Sigmoid colon (tissue), 7 donors: ENCODE data around the gene SELENOM. TPM values are rescaled to one million over a fixed set of nuclear protein-coding genes. Genes with fewer than 3 reads are reported as not detected.

ENCODE experiments used
- DNase-seq: peaks from one replicate; pipeline ENCODE4 v3.0.0-alpha.2; 2019
- H3K27ac ChIP-seq, 4 donors: fragments of 200-600 bp; sonication (generic); one replicate each; pipeline ENCODE4 v1.5.1; 2016 to 2019; ENCODE audit warnings: mild to moderate bottlenecking in 1 of 4
- H3K27me3 ChIP-seq, 3 donors: fragments of 200-600 bp; sonication (generic); one replicate each; pipeline ENCODE4 v1.5.1; 2019; ENCODE audit warnings: mild to moderate bottlenecking in 1 of 3
- H3K36me3 ChIP-seq, 4 donors: fragments of 200-600 bp; sonication (generic); one replicate each; pipeline ENCODE4 v1.5.1; 2016 to 2019
- H3K4me1 ChIP-seq, 4 donors: fragments of 200-600 bp; sonication (generic); one replicate each; pipeline ENCODE4 v1.5.1; 2017 to 2019
- H3K4me3 ChIP-seq, 4 donors: fragments of 200-600 bp; sonication (generic); one replicate each; pipeline ENCODE4 v1.5.1; 2017 to 2019; ENCODE audit warnings: mild to moderate bottlenecking in 2 of 4, moderate library complexity in 1 of 4
- H3K9me3 ChIP-seq, 4 donors: fragments of 200-600 bp in 3 of 4; sonication (generic) in 3 of 4; one replicate each; pipeline versions ENCODE4 v1.5.1 to v1.6.1; 2013 to 2019
- EP300 ChIP-seq, 4 donors: sonication (generic); formaldehyde crosslinking; IDR thresholded peaks; one replicate each; pipeline ENCODE4 v1.6.1; 2017; ENCODE audit warnings: antibody characterized with exemption in 4 of 4
- POLR2A ChIP-seq, 2 donors: fragments of 450-650 bp; IDR thresholded peaks; one replicate each; pipeline ENCODE4 v1.6.1; 2016; ENCODE audit warnings: antibody characterized with exemption in 2 of 2, mild to moderate bottlenecking in 2 of 2, moderate library complexity in 2 of 2
- POLR2AphosphoS5 ChIP-seq, 4 donors: sonication (generic); formaldehyde crosslinking; IDR thresholded peaks; one replicate each; pipeline ENCODE4 v1.6.1; 2017; ENCODE audit warnings: antibody characterized with exemption in 4 of 4
- WGBS, 2 donors: extraction: QIAGEN DNeasy Blood & Tissue Kit; methylation state at CpG; one replicate each; pipeline ENCODE4 v1.1.7; 2013; 5-methylcytosine and 5-hydroxymethylcytosine counted together
- intact Hi-C: fragments of 100-400 bp; cut with DNase I; formaldehyde crosslinking; loops from one replicate; pipeline ENCODE4 v1.15.1; 2023
- polyA plus RNA-seq, 3 donors: library from polyadenylated mRNA; stranded (reverse); fragments of 200-250 nt; gene quantifications; one replicate each; pipeline ENCODE4 v1.2.3, GENCODE V29; 2013
- total RNA-seq, 4 donors: library from RNA; depleted of rRNA; stranded (reverse); fragments of >200 nt; gene quantifications; one replicate each; pipeline ENCODE4 v1.1.0, GENCODE V29; 2016
- TF ChIP-seq, protein P1 (sequence below), 4 experiments: fragments of 450-650 bp in 3 of 4; fragments of 200-600 bp in 1 of 4; IDR thresholded peaks; one replicate each; pipeline ENCODE4 v1.5.1; 2016 to 2019; ENCODE audit warnings: antibody characterized with exemption in 4 of 4, mild to moderate bottlenecking in 3 of 4, moderate library complexity in 2 of 4
- donor health status: healthy with polysubstance abuse.
- donor health status: Bipolar disorder and iron deficiency.
- donor health status: healthy.

The SELENOM gene
- total and polyA plus RNA-seq, 7 donors = 40.9 to 1,938 (median 868) TPM

GRCh38 chr22:31137721-31138120 lies 30.4 kb upstream of the SELENOM start:
- Histone ChIP-seq H3K4me3 (no peak overlapping the region), H3K9me3 (no peaks in the 10 kb centered on the region), H3K27me3 (peaks cover 0 to 24% (median 16%) of the 10 kb centered on the region in 3 donors), H3K4me1 (no peaks in the 10 kb centered on the region), H3K27ac (no peak overlapping the region), H3K36me3 (no peaks in the 10 kb centered on the region)
- WGBS, 2 donors = 74 to 85% methylated on average over 10 of the region's 10 CpGs
- DNase-seq = no peak
- TF ChIP-seq EP300 (IDR thresholded peaks at IDR 0.05) (no peak), POLR2AphosphoS5 (IDR thresholded peaks at IDR 0.05) (no peak), POLR2A (IDR thresholded peaks at IDR 0.05) (no peak)
- TF ChIP-seq, protein P1, sequence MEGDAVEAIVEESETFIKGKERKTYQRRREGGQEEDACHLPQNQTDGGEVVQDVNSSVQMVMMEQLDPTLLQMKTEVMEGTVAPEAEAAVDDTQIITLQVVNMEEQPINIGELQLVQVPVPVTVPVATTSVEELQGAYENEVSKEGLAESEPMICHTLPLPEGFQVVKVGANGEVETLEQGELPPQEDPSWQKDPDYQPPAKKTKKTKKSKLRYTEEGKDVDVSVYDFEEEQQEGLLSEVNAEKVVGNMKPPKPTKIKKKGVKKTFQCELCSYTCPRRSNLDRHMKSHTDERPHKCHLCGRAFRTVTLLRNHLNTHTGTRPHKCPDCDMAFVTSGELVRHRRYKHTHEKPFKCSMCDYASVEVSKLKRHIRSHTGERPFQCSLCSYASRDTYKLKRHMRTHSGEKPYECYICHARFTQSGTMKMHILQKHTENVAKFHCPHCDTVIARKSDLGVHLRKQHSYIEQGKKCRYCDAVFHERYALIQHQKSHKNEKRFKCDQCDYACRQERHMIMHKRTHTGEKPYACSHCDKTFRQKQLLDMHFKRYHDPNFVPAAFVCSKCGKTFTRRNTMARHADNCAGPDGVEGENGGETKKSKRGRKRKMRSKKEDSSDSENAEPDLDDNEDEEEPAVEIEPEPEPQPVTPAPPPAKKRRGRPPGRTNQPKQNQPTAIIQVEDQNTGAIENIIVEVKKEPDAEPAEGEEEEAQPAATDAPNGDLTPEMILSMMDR (IDR thresholded peaks at IDR 0.05) = no peak
- intact Hi-C loops = no loop called here

DNA sequence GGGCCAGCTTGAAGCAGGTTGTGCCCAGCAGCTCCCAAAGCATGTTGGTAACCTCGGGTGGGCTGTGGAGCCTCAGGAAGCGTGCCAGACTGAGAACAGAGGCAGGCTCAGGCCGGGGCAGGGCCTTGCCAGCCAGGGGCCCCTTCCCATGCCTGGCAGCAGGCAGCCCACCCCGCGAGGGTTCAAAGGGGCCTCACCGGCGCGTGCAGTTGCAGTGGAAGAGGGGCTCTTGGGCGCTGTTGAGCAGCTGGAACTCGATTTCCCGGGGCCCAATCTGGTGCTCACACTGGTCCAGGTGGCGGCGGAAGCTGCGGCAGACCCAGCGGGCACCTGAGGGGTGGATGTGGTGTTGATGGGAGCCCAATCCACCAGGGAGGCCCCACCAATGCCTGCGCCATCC lies 29.3 kb upstream of the SELENOM start:
- no peak for DNase-seq
- no peaks in the 10 kb centered on the region for H3K9me3 ChIP-seq
- intact Hi-C loops = no loop called here
- H3K36me3 ChIP-seq = no peaks in the 10 kb centered on the region
- TF ChIP-seq, protein P1 (IDR thresholded peaks at IDR 0.05) = no peak
- TF ChIP-seq POLR2A (IDR thresholded peaks at IDR 0.05) (no peak), POLR2AphosphoS5 (IDR thresholded peaks at IDR 0.05) (no peak), EP300 (IDR thresholded peaks at IDR 0.05) (no peak)
- H3K4me1 ChIP-seq = no peaks in the 10 kb centered on the region
- H3K4me3 ChIP-seq = no peak overlapping the region
- WGBS, 2 donors = 91 to 95% methylated on average over 16 of the region's 16 CpGs
- H3K27ac ChIP-seq = no peak overlapping the region
- H3K27me3 ChIP-seq = peaks cover 0 to 24% (median 16%) of the 10 kb centered on the region in 3 donors

DNA sequence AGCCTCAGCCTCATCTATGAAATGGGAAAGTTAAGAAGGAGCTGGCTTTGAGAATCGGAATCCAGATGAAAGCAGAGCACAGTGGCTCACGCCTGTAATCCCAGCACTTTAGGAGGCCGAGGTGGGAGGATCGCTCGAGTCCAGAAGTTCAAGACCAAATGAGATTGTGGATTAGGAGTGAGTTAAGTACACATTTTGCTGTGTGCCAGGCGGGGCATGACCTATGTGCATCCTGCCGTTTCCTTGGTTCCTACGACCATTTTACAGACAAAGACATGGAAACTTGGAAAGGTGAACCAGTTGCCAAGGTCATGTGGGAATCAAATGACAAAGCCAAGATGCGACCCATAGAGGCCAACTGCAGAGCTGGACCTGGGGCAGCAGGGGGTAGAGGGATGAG lies 28.8 kb upstream of the SELENOM start:
- TF ChIP-seq EP300 (IDR thresholded peaks at IDR 0.05) (no peak), POLR2AphosphoS5 (IDR thresholded peaks at IDR 0.05) (no peak), POLR2A (IDR thresholded peaks at IDR 0.05) (no peak)
- TF ChIP-seq, protein P1 (IDR thresholded peaks at IDR 0.05) = no peak
- intact Hi-C loops = no loop called here
- H3K4me3 ChIP-seq = no peak overlapping the region
- WGBS, 2 donors = 74 to 85% methylated on average over 9 of the region's 9 CpGs
- no peaks in the 10 kb centered on the region for H3K36me3 ChIP-seq
- H3K27ac ChIP-seq = no peak overlapping the region
- no peaks in the 10 kb centered on the region for H3K9me3 ChIP-seq
- DNase-seq = no peak
- peaks cover 0 to 24% (median 16%) of the 10 kb centered on the region in 3 donors for H3K27me3 ChIP-seq
- H3K4me1 ChIP-seq = no peaks in the 10 kb centered on the region

DNA sequence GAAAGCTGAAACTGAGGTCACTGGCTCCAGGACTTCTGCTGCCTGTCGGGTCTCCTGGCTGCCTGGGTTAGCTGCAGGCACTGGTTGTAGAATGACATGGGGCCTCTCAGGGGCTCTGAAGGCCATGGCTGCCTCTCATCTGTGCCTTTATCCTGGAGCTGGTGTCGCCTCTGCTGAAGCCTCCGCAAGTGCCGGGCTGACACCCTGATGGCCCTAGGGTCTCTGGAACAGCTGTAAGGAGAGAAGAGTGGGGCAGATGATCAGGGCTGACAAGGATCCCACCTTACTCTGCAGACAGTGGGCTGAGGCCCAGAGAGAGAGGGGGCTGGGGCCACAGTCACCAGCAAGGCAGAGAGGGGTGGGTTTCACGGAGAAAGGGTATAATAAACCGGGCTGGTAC lies 28.3 kb upstream of the SELENOM start:
- Histone ChIP-seq H3K4me1 (no peaks in the 10 kb centered on the region), H3K36me3 (no peaks in the 10 kb centered on the region), H3K4me3 (no peak overlapping the region), H3K27me3 (peaks cover 0 to 24% (median 16%) of the 10 kb centered on the region in 3 donors), H3K9me3 (no peaks in the 10 kb centered on the region), H3K27ac (no peak overlapping the region)
- no peak for DNase-seq
- 90 to 94% methylated on average over 6 of the region's 6 CpGs for WGBS, 2 donors
- TF ChIP-seq EP300 (IDR thresholded peaks at IDR 0.05) (no peak), POLR2A (IDR thresholded peaks at IDR 0.05) (no peak), POLR2AphosphoS5 (IDR thresholded peaks at IDR 0.05) (no peak)
- TF ChIP-seq, protein P1 (IDR thresholded peaks at IDR 0.05) = no peak
- intact Hi-C loops = no loop called here

- no peaks in the 10 kb centered on the region for H3K36me3 ChIP-seq
- no peaks in the 10 kb centered on the region for H3K4me1 ChIP-seq
- H3K27me3 ChIP-seq = peaks cover 0 to 16% (median 9%) of the 10 kb centered on the region in 3 donors
- intact Hi-C loops = no loop called here
- DNase-seq = no peak
- no peak overlapping the region for H3K27ac ChIP-seq
- 90 to 92% methylated on average over 4 of the region's 4 CpGs for WGBS, 2 donors
- H3K4me3 ChIP-seq = no peak overlapping the region
- H3K9me3 ChIP-seq = no peaks in the 10 kb centered on the region
- TF ChIP-seq, protein P1 (IDR thresholded peaks at IDR 0.05) = no peak
- TF ChIP-seq POLR2A (IDR thresholded peaks at IDR 0.05) = no peak
- no peak for TF ChIP-seq POLR2AphosphoS5 (IDR thresholded peaks at IDR 0.05)
- TF ChIP-seq EP300 (IDR thresholded peaks at IDR 0.05) = no peak
Observed at GRCh38 chr22:31134688-31135087, 27.3 kb upstream of the SELENOM start.
